Testis (tissue), 3 donors: ENCODE results near the gene ADGRG3. TPM values are rescaled to one million over a fixed set of nuclear protein-coding genes. Genes with fewer than 3 reads are reported as not detected.

ENCODE experiments used
- DNase-seq: peaks from one replicate; pipeline ENCODE4 v3.0.0-alpha.2; 2019
- H3K27ac ChIP-seq, 2 donors: fragments of 200-600 bp; sonication (generic); one replicate each; pipeline ENCODE4 v1.5.1; 2019
- H3K27me3 ChIP-seq: fragments of 200-600 bp; sonication (generic); one replicate; pipeline ENCODE4 v1.5.1; 2019
- H3K36me3 ChIP-seq: fragments of 200-600 bp; sonication (generic); one replicate; pipeline ENCODE4 v1.5.1; 2017; ENCODE audit warnings: low read depth; ENCODE audit errors: missing control alignments
- H3K4me1 ChIP-seq: fragments of 200-600 bp; sonication (generic); one replicate; pipeline ENCODE4 v1.5.1; 2019
- H3K4me3 ChIP-seq, 2 donors: fragments of 200-600 bp; sonication (generic); one replicate each; pipeline ENCODE4 v1.5.1; 2017 to 2019
- H3K9me3 ChIP-seq: fragments of 200-600 bp; sonication (generic); one replicate; pipeline ENCODE4 v1.5.1; 2017
- CTCF ChIP-seq, 3 experiments: fragments of 450-650 bp in 2 of 3; fragments of 200-600 bp in 1 of 3; sonication (generic) in 1 of 3; IDR thresholded peaks; one replicate each; pipeline ENCODE4 v1.5.1; 2016 to 2019; ENCODE audit warnings: antibody characterized with exemption in 3 of 3, mild to moderate bottlenecking in 2 of 3, moderate library complexity in 1 of 3
- POLR2A ChIP-seq: fragments of 450-650 bp; IDR thresholded peaks from one replicate; pipeline ENCODE4 v1.6.1; 2017; ENCODE audit warnings: antibody characterized with exemption, mild to moderate bottlenecking, moderate library complexity
- WGBS, 2 donors: methylation state at CpG; one replicate each; pipeline ENCODE4 v1.1.5; 2018; 5-methylcytosine and 5-hydroxymethylcytosine counted together
- intact Hi-C: fragments of 100-400 bp; cut with DNase I; formaldehyde crosslinking; loops from one replicate; pipeline ENCODE4 v1.15.1; 2023; ENCODE audit warnings: low total_unique reads
- polyA plus RNA-seq: library from polyadenylated mRNA; stranded (reverse); fragments of 350-450 nt; fragmentation: Illumina TruSeq; extraction: RNeasy Lipid Tissue Mini Kit (QIAGEN cat#74804); gene quantifications from one replicate; pipeline ENCODE4 v1.2.3, GENCODE V29; 2014; ENCODE audit warnings: low read depth, low replicate concordance; ENCODE audit not compliant: insufficient read depth
- total RNA-seq, 2 donors: library from RNA; depleted of rRNA; stranded (reverse); fragments of >200 nt; gene quantifications; one replicate each; pipeline ENCODE4 v1.2.3, GENCODE V29; 2016

ADGRG3 gene
- total and polyA plus RNA-seq, 3 donors from 2014 or later: 0.37 to 0.82 (median 0.63) TPM

GRCh38 chr16:57690782-57691471 lies 22.8 kb downstream of the ADGRG3 start:
- H3K4me1 ChIP-seq: no peaks in the 10 kb centered on the region
- TF ChIP-seq CTCF (IDR thresholded peaks at IDR 0.05) (no peak), POLR2A (no peak)
- no peaks in the 10 kb centered on the region for H3K27me3 ChIP-seq
- no peaks in the 10 kb centered on the region for H3K9me3 ChIP-seq
- no peak for DNase-seq
- 57 to 83% methylated on average over 3 to 4 of the region's 4 CpGs for WGBS, 2 donors
- intact Hi-C loops: no loop called here
- H3K27ac ChIP-seq: no peak overlapping the region
- H3K4me3 ChIP-seq: no peak overlapping the region
- no peaks in the 10 kb centered on the region for H3K36me3 ChIP-seq

GRCh38 chr16:57692636-57693035 lies 24.5 kb downstream of the ADGRG3 start:
- no peak for DNase-seq
- Histone ChIP-seq H3K4me3 (no peak overlapping the region), H3K9me3 (no peaks in the 10 kb centered on the region), H3K4me1 (no peaks in the 10 kb centered on the region), H3K27ac (no peak overlapping the region), H3K27me3 (no peaks in the 10 kb centered on the region), H3K36me3 (no peaks in the 10 kb centered on the region)
- intact Hi-C loops: no loop called here
- WGBS, 2 donors: 70 to 80% methylated on average over 1 to 2 of the region's 2 CpGs
- no peak for TF ChIP-seq POLR2A
- no peak for TF ChIP-seq CTCF (IDR thresholded peaks at IDR 0.05)

DNA sequence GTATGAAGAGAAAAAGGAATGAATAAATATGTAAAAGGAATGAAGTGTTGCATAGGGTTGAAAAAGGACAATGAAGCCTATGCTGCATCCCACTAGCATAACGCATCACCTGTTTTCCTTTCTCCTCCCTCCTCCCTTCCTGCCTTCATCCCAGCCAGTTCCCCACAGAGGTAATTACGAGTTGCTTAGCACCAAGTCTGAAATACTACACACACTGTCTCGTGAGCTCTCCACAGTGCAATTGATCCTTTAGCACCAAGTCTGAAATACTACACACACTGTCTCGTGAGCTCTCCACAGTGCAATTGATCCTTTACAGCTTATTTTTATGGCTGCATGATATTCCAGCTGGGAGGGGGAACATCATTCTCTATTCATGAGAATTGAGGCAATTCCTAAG lies 25.4 kb downstream of the ADGRG3 start:
- TF ChIP-seq POLR2A: no peak
- no peak for TF ChIP-seq CTCF (IDR thresholded peaks at IDR 0.05)
- DNase-seq: no peak
- Histone ChIP-seq H3K27me3 (no peaks in the 10 kb centered on the region), H3K9me3 (no peaks in the 10 kb centered on the region), H3K4me3 (no peak overlapping the region), H3K4me1 (no peaks in the 10 kb centered on the region), H3K36me3 (no peaks in the 10 kb centered on the region), H3K27ac (no peak overlapping the region)
- WGBS, 2 donors: 85 to 86% methylated on average over 4 of the region's 4 CpGs
- intact Hi-C loops: no loop called here

DNA sequence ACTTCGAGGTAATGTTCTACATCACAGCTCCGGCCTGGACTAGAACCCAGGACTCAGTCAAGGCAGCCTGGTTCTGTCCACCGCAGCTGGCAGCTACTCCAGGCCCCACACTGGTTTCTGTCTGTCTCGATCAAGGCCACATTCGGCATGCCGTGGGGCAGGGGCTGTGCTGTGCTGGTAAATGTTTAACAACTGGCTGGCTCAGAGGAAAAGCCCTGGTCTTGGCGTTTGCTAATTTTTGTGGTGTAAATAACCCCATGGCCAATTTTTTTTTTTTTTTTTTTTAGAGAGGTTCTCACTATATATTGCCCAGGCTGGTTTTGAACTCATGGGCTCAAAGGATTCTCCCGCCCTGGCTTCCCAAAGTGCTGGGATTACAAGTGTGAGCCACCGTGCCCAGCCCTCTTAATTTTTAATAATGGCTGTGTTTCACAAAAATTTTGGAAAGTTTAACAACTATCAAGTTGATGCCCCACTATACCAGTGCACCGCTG lies 26.2 kb downstream of the ADGRG3 start:
- H3K4me1 ChIP-seq: peaks cover 3% of the 10 kb centered on the region
- H3K9me3 ChIP-seq: no peaks in the 10 kb centered on the region
- 67 to 74% methylated on average over 9 to 10 of the region's 10 CpGs for WGBS, 2 donors
- intact Hi-C loops: no loop called here
- H3K27ac ChIP-seq: no peak overlapping the region
- H3K4me3 ChIP-seq: no peak overlapping the region
- TF ChIP-seq POLR2A (no peak), CTCF (IDR thresholded peaks at IDR 0.05) (no peak)
- no peaks in the 10 kb centered on the region for H3K27me3 ChIP-seq
- no peaks in the 10 kb centered on the region for H3K36me3 ChIP-seq
- no peak for DNase-seq
